Measurements from ENCODE around the gene PRKCZ. TPM values are rescaled to one million over a fixed set of nuclear protein-coding genes. Genes with fewer than 3 reads are reported as not detected.
"Not testable (repeated sequence)": the region's sequence is repeated elsewhere in the genome, so short reads cannot be mapped to it uniquely, and the experiment has no call there.

PRKCZ gene
- total RNA-seq, 2 experiments from 2014 or later: 6.7 to 8.0 TPM

DNA sequence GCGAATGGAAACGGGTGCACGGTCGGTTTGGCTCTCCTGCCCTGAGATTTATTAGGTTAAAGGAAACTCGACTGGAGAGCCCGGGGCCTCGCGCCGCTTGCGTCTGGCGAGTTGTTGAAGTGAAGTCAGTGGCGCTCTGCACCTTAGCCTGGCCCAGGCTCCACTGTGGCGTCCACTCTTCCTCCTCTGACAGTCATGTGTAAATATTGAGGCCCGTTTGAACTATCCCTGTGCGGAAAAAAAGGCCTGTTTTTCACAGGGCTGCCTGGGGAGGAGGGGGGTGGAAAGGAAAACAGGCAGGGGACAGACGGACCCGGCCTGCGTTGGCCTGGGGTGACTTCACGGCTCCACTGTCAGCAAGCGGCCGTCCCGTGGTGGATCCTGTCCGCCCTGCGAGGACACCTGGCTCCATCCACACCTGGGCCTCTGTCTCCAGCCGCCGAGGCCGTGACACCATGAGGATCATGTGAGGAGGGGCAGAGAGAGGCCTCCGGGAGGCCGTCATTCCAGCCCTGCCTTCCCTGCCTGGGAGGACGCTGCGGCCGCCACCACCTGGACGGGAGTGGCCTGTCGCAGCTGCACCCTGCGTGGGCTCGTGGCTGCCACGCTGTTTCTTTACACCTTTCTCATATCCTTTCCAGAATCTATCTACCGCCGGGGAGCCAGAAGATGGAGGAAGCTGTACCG lies 84.6 kb downstream of the PRKCZ start:
- H3K27me3 Mint-ChIP-seq: no peaks in the 10 kb centered on the region
- POLR2A ChIA-PET: no interaction called here
- no peak overlapping the region for H3K4me3 Mint-ChIP-seq
- H3K27ac Mint-ChIP-seq: no peak overlapping the region
- CTCF ChIA-PET: interaction anchor here (1.0 kb wide), 1 partner anchor 60 kb away, joined by 3 read pairs; no protein-coding TSS in a partner anchor
- no peaks in the 10 kb centered on the region for H3K36me3 Mint-ChIP-seq (ENCODE audit: low read depth)
- no peaks in the 10 kb centered on the region for H3K9me3 Mint-ChIP-seq
- H3K4me1 Mint-ChIP-seq: peaks cover 12% of the 10 kb centered on the region
- no peak for DNase-seq

- no peaks in the 10 kb centered on the region for H3K9me3 Mint-ChIP-seq
- no peak overlapping the region for H3K4me3 Mint-ChIP-seq
- no peak overlapping the region for H3K27ac Mint-ChIP-seq
- POLR2A ChIA-PET: no interaction called here
- peaks cover 15% of the 10 kb centered on the region for H3K4me1 Mint-ChIP-seq
- CTCF ChIA-PET: interaction anchor here (1.0 to 3.0 kb wide), 2 partner anchors 39 to 60 kb away, joined by 3 to 8 read pairs; no protein-coding TSS in a partner anchor
- no peak for DNase-seq
- no peaks in the 10 kb centered on the region for H3K36me3 Mint-ChIP-seq (ENCODE audit: low read depth)
- no peaks in the 10 kb centered on the region for H3K27me3 Mint-ChIP-seq
Observed at GRCh38 chr1:2135441-2135841, 85.2 kb downstream of the PRKCZ start.

- CTCF ChIA-PET: interaction anchor here (1.0 to 3.0 kb wide), 2 partner anchors 38 to 59 kb away, joined by 3 to 8 read pairs; no protein-coding TSS in a partner anchor
- H3K27ac Mint-ChIP-seq: no peak overlapping the region
Observed at GRCh38 chr1:2135941-2136340, 85.7 kb downstream of the PRKCZ start.

DNA sequence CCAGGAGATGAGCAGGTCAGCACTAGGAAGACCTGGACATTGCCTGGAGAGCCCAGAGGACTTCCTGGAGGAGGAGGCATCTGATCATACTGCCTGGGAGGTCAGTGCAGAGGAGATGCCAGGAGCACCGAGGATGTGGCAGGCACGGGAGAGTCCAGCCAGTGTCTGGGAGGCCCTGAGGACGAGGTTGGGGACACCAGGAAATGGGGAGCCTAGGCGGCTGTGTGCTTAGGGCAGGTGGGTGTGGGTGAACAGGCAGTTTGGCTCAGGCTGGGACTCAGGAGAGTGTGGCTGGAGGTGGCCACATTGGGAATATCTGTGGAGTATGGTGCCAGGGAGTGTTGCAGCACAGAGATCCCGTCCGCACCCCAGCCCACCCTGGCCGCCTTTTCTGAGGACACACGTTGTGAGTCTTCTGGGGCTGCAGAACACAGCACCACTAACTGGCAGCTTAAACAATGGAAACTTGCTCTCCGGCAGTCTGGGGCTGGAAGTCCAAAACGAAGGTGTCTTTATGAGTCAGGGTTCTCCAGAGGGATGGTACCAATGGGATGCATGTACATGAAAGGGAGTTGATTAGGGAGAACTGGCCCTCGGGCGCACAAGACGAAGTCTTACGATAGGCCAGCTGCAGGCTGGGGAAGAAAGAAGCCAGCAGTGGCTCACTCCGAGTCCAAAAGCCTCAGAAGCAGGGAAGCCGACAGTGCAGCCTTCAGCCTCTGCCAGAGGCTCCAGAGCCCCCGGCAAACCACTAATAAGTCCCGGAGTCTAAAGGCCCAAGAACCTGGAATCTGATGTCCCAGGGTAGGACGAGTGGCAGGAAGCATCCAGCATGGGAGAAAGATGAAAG lies 86.4 kb downstream of the PRKCZ start:
- Mint-ChIP-seq H3K4me1 (peaks cover 15% of the 10 kb centered on the region), H3K36me3 (ENCODE audit: low read depth) (no peaks in the 10 kb centered on the region), H3K27me3 (no peaks in the 10 kb centered on the region), H3K4me3 (no peak overlapping the region), H3K27ac (no peak overlapping the region), H3K9me3 (no peaks in the 10 kb centered on the region)
- DNase-seq: no peak
- ChIA-PET POLR2A (no interaction called here), CTCF (interaction anchor here (3.0 kb wide), 1 partner anchor 38 kb away, joined by 8 read pairs; no protein-coding TSS in a partner anchor)

More at GRCh38 chr1:2135941-2136340, 85.7 kb downstream of the PRKCZ start:
- POLR2A ChIA-PET: no interaction called here
- peaks cover 15% of the 10 kb centered on the region for H3K4me1 Mint-ChIP-seq
- no peak overlapping the region for H3K4me3 Mint-ChIP-seq
- H3K9me3 Mint-ChIP-seq: no peaks in the 10 kb centered on the region
- H3K36me3 Mint-ChIP-seq (ENCODE audit: low read depth): no peaks in the 10 kb centered on the region
- DNase-seq: no peak
- no peaks in the 10 kb centered on the region for H3K27me3 Mint-ChIP-seq

- Mint-ChIP-seq H3K4me1 (peaks cover 14% of the 10 kb centered on the region), H3K9me3 (no peaks in the 10 kb centered on the region), H3K27me3 (no peaks in the 10 kb centered on the region), H3K4me3 (no peak overlapping the region), H3K36me3 (ENCODE audit: low read depth) (no peaks in the 10 kb centered on the region), H3K27ac (no peak overlapping the region)
- ChIA-PET CTCF (interaction anchor here (3.0 kb wide), 1 partner anchor 37 kb away, joined by 8 read pairs; no protein-coding TSS in a partner anchor), POLR2A (no interaction called here)
- no peak for DNase-seq
Observed at GRCh38 chr1:2137257-2138121, 87.3 kb downstream of the PRKCZ start.

GRCh38 chr1:2139156-2139555 lies 88.9 kb downstream of the PRKCZ start:
- H3K9me3 Mint-ChIP-seq: not testable (repeated sequence)
- POLR2A ChIA-PET: interaction anchor here (0.8 to 1.4 kb wide), 3 partner anchors 10 to 51 kb away, joined by 3 to 4 read pairs (median 3); no protein-coding TSS in a partner anchor

DNA sequence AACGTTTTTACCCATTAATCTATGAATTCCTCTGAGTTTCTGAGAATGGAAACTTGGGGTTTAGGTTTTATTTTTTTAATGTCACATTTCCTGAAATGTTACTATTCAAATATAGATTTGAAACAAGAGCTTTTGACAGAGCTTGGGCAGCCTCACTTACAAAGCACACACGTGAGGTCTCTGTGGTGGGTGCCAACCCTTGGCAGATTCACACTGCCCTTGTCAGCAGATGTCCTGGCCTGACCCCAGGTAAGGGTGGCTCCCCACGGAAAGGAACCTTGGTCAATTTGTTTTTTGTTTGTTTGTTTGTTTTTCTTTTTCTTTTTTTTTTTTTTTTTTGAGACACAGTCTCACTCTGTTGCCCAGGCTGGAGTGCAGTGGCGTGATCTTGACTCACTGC lies 90.8 kb downstream of the PRKCZ start:
- Mint-ChIP-seq H3K36me3 (ENCODE audit: low read depth) (no peaks in the 10 kb centered on the region), H3K4me1 (peaks cover 7% of the 10 kb centered on the region), H3K4me3 (no peak overlapping the region), H3K9me3 (no peaks in the 10 kb centered on the region), H3K27me3 (no peaks in the 10 kb centered on the region), H3K27ac (no peak overlapping the region)
- ChIA-PET POLR2A (interaction anchor here (1.2 kb wide), 1 partner anchor 9 kb away, joined by 4 read pairs; no protein-coding TSS in a partner anchor), CTCF (interaction anchor here (0.7 to 3.0 kb wide), 7 partner anchors 8 to 235 kb away, joined by 3 to 23 read pairs (median 5); no protein-coding TSS in a partner anchor)
- no peak for DNase-seq

More at GRCh38 chr1:2139156-2139555, 88.9 kb downstream of the PRKCZ start:
- not testable (repeated sequence) for H3K27ac Mint-ChIP-seq; H3K27me3 Mint-ChIP-seq; H3K4me3 Mint-ChIP-seq; H3K36me3 Mint-ChIP-seq (ENCODE audit: low read depth); DNase-seq; H3K4me1 Mint-ChIP-seq
- CTCF ChIA-PET: interaction anchor here (0.7 to 3.0 kb wide), 16 partner anchors 10 to 253 kb away, joined by 3 to 23 read pairs (median 4); partner anchors contain the start of genes MORN1 and RER1

DNA sequence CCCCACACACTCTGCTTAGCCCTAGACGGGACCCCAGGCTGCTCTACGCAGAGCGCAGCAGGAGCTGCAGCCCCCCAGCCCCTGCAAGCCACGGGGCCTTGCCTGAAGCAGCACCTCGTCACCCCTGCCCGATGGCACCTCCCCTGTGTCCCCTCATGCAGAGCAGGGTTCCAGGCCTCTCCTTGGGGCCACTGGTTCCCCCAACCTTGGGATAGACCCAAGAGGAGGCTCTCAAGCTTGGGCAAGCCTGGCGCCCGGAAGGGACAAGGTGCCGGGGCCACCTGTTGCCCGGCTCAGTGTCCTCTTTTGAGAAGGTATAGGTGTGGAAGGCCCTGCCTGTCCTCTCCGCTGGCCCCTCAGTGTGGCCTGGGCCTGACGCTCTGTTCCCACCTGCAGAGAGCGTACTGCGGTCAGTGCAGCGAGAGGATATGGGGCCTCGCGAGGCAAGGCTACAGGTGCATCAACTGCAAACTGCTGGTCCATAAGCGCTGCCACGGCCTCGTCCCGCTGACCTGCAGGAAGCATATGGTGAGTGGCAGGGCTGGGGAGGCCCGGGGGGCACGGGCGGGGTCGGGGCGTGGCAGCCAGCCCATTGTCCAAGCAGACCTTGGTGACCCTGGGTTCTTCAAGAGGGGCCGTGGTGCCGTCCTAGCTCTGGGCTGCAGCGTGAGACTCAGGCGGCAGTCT lies 93.7 kb downstream of the PRKCZ start:
- ChIA-PET CTCF (no interaction called here), POLR2A (no interaction called here)
- Mint-ChIP-seq H3K4me3 (no peak overlapping the region), H3K4me1 (peaks cover 6% of the 10 kb centered on the region), H3K27me3 (no peaks in the 10 kb centered on the region), H3K9me3 (no peaks in the 10 kb centered on the region), H3K27ac (no peak overlapping the region), H3K36me3 (ENCODE audit: low read depth) (no peaks in the 10 kb centered on the region)
- no peak for DNase-seq

DNA sequence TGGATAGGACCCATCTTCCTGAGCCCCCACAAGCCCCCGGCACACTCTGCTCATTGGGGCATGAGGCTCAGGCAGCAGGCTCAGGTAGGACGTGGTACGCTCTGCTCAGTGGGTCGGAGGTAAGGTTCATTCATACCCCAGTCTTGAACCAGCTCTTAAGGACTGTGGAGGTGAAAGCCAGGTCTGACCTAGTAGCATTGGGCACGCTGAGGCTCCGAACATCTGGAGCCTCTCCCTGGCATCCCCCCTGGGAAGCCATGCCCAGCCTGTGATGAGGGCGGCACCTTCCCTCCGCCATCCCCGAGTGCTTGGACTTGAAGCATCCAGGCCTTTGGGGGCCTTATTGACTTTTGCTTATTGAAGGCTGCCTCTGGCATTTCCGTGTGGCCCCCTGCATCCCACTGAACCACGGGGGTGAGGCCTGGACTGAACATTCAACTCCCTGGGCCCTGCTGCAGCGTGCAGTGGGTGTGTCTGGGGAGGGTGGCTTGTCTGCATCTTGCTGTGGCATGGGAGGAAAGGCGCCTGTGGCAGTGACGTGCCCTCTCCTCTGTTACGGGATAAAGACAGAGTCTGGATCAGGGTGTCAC lies 94.4 kb downstream of the PRKCZ start:
- no peak for DNase-seq
- H3K9me3 Mint-ChIP-seq: no peaks in the 10 kb centered on the region
- no peak overlapping the region for H3K4me3 Mint-ChIP-seq
- peaks cover 5% of the 10 kb centered on the region for H3K4me1 Mint-ChIP-seq
- POLR2A ChIA-PET: no interaction called here
- no peaks in the 10 kb centered on the region for H3K36me3 Mint-ChIP-seq (ENCODE audit: low read depth)
- H3K27ac Mint-ChIP-seq: no peak overlapping the region
- H3K27me3 Mint-ChIP-seq: no peaks in the 10 kb centered on the region
- CTCF ChIA-PET: interaction anchor here (1.4 kb wide), 1 partner anchor 237 kb away, joined by 4 read pairs; no protein-coding TSS in a partner anchor

DNA sequence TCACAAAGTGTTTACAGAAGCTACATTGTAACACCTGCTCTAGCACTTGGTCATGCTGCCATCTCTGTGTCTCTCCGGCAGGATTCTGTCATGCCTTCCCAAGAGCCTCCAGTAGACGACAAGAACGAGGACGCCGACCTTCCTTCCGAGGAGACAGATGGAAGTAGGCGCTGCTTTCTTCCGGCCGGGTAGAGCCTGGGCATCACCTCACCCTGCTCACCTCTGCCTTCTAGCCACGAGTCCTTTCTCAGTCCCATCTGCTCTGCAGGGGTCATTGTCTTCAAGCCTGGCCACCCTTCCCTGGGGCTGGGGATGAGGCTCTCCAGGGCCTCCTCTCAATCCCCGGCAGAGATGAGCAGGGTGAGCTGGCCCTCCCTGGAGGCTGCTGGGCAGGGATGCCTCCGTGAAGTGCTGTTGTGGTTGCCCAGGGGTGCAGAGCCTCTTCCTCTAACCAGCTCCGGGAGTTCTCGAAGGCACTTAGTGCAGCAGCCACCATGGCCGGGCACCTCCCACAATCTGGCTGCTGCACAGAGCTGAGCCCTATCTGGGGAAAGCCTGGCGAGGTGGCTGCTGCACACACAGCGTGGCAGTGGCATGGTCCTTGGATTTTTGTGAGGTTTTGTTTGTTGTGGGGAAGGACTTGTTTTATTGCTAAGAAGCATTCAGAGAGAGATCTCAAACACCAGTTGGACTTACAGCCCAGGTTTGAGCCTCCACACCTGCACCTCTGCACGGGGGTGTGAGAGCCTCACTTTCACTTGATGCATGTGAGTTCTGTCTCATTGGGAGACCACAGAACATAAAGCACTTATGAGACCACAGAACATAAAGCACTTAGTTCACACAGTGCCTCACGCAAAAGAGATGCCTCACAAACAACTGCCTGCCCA lies 96.0 kb downstream of the PRKCZ start:
- Mint-ChIP-seq H3K36me3 (ENCODE audit: low read depth) (no peaks in the 10 kb centered on the region), H3K9me3 (no peaks in the 10 kb centered on the region), H3K27me3 (no peaks in the 10 kb centered on the region), H3K4me3 (peak overlapping the region; percentile 21), H3K4me1 (peaks cover 10% of the 10 kb centered on the region), H3K27ac (no peak overlapping the region)
- ChIA-PET POLR2A (no interaction called here), CTCF (interaction anchor here (1.4 to 1.8 kb wide), 2 partner anchors 28 to 235 kb away, joined by 4 to 7 read pairs; no protein-coding TSS in a partner anchor)
- DNase-seq: peak; percentile 44
